Omental fat pad (tissue), 4 donors: Measurements from ENCODE around the gene NMNAT2. TPM values are rescaled to one million over a fixed set of nuclear protein-coding genes. Genes with fewer than 3 reads are reported as not detected.

Experiments
- ATAC-seq: fragments of 150-250 bp; one replicate; pipeline ENCODE4 v1.9.1; 2016; ENCODE audit warnings: mild to moderate bottlenecking, moderate library complexity; ENCODE audit not compliant: low FRiP score
- DNase-seq: peaks from one replicate; pipeline ENCODE4 v3.0.0-alpha.2; 2019; ENCODE audit warnings: low spot score
- total RNA-seq, 4 donors: library from RNA; depleted of rRNA; stranded (reverse); fragments of >200 nt; gene quantifications; one replicate each; pipeline ENCODE4 v1.1.0, GENCODE V29; 2016
- TF ChIP-seq, protein P1 (sequence below), 3 donors: fragments of 450-650 bp; IDR thresholded peaks; one replicate each; pipeline ENCODE4 v1.5.1; 2016 to 2017; ENCODE audit warnings: antibody characterized with exemption in 3 of 3, mild to moderate bottlenecking in 3 of 3, moderate library complexity in 2 of 3

Gene NMNAT2
- total RNA-seq, 4 donors from 2014 or later, result 0.84 to 11.3 (median 5.2) TPM

DNA sequence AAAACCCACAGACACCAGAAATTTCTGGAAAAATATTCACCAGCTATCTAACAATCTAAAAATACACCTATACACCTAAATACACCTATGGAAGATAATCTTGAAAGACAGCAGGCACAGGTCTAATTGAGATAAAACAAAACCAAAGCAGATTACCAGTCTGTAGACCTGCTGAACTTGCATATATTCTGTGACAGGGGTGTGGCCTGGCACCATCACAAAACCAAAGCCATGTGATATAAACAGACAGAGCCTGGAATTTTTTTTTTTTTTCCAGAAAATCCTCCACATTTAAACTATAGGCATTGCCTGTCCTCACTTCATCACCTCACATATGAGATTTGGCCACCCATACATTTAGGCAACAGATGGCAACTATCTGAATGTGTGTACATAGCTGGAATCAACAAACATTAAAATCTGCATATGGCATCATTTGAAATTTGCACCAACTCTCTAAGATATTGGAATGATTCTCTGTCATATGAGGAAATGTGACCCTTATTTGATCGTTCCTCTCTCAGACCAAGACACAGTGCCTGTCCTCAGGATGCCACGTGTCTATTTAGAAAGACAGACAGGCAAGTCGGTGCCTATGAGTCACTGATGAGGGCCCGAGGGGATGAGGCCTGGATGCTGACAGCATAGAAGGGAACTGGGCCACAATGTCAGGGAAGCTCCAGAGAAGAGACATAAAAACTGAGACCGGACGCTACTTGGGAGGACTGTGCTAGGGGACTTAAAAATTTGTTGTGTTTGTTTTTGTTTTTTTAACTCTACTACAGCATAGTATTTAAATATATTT is 32.6 kb downstream of the NMNAT2 start:
- no peak for ATAC-seq
- no peak for DNase-seq
- TF ChIP-seq, protein P1, sequence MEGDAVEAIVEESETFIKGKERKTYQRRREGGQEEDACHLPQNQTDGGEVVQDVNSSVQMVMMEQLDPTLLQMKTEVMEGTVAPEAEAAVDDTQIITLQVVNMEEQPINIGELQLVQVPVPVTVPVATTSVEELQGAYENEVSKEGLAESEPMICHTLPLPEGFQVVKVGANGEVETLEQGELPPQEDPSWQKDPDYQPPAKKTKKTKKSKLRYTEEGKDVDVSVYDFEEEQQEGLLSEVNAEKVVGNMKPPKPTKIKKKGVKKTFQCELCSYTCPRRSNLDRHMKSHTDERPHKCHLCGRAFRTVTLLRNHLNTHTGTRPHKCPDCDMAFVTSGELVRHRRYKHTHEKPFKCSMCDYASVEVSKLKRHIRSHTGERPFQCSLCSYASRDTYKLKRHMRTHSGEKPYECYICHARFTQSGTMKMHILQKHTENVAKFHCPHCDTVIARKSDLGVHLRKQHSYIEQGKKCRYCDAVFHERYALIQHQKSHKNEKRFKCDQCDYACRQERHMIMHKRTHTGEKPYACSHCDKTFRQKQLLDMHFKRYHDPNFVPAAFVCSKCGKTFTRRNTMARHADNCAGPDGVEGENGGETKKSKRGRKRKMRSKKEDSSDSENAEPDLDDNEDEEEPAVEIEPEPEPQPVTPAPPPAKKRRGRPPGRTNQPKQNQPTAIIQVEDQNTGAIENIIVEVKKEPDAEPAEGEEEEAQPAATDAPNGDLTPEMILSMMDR (IDR thresholded peaks at IDR 0.05), result no peak

DNA sequence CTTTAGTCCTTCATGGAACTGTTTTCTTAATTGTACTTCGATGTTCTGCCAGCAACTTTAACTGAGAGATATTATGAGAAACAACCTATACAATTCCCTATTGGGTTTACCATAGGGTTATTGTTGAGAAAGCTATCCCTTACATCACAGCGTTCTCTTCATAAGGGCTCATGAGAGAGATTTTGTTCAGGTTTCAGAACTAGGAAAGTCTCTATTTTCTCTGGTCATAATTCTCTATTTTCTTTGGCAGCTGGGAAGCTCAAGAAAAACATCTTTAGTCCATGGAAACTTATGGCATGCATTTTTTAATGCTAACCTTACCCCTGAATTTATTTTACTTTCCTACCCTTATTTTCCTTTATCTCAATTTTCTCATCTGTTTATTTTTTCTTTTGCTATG is 38.2 kb downstream of the NMNAT2 start:
- TF ChIP-seq, protein P1 (IDR thresholded peaks at IDR 0.05), result no peak
- no peak for ATAC-seq

DNA sequence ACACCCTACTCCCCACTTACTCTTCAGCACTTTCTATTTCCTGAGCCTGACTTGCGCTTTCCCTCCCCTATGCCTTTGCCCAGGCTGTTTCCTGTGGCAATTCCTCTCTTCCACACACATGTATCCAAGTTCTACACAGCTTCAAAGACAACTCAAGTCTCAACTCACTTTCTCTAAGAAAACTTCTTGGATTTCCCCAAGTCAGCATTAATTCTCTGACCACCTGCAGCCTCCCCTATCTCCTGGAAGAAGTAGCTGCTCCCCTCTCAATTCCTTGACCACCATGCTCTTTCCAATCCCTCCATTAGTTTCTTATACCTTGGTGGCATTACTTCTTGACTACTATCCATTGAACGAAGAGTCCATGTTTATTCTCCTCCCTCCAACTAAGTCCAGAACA is 42.8 kb downstream of the NMNAT2 start:
- DNase-seq, result no peak
- ATAC-seq, result no peak
- TF ChIP-seq, protein P1 (IDR thresholded peaks at IDR 0.05), result no peak

More for the DNA sequence above, 38.2 kb downstream of the NMNAT2 start:
- no peak for DNase-seq

DNA sequence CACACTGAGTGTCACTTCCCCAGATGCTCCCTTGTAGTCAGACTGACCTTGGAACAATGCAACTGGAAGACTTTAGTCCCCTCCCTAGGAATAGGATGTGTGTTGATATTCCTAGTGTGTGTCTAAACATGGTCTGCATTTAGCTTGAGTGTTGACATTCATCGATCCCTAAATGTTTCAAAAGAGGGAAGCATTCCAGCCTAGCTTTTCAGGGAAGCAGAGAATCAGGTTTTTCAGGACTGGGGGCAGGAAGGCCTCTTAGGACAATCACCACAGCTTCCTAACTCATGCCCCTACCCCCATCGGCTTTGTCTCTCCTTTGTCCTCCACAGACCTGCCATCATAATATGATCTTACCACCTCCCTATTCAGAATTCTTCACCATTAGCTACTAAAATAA is 43.4 kb downstream of the NMNAT2 start:
- TF ChIP-seq, protein P1 (IDR thresholded peaks at IDR 0.05), result no peak
- no peak for ATAC-seq
- no peak for DNase-seq

DNA sequence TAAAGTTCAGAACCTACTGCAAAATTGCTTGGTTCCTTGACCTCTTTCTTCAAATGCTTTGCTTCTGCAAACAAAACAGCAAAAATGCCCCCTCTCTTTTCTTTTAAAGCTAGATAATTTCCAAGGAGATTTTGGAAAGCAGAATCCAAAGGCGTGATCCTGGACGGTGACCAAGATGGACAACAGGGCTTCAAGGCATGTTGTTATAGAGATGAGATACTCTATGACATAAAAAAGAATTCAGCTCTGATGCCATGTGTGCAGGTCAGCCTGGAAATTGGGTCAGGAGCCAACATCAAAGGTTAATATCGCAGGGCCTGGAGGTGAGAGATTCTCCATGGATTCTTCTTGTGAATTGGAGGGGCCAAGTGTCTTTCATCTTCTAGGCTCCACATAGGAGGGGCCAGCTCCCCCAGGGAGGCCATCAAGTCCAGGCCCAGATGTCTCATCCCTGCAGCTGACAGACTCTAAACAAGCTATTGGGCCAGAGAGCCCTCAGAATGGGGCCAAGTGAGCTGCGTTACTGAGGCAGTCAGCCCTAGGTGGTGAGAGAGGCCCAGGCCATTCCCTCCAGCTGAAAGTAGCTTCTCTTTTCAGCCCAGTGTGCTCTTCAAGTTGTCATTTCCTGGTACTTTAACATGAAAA is 45.5 kb downstream of the NMNAT2 start:
- ATAC-seq, result no peak
- TF ChIP-seq, protein P1 (IDR thresholded peaks at IDR 0.05), result no peak
- no peak for DNase-seq

DNA sequence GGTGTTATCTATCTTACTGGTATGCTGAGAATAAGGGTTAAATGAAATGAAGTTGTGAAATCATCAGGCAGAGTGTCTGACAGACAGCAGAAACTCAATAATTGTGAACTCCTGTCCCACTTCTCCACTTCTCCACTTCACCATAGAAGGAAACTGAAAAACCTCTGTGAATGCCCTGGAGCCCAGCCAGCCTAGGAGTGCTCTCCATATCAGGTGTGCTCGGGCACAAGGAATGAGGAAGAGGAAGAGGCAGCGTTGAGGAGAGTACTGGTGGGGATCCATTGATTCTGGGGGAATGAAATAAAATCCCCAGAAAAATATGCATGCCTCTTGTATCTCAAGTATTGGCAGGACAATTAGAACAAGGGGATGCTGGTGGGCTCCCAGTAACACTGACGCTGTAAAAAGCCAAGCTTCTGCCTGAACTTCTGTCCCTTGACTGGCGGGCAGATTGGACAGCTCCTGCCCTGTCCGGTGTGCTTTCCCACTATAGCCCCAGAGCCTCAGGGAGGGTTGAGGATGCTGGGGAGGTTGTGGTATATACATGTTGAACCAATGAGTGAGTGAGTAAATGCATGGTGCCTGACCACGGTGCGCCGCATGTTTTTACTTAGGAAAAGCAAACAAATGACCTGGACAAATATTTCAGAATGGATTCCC is 47.7 kb downstream of the NMNAT2 start:
- no peak for DNase-seq
- ATAC-seq, result no peak
- TF ChIP-seq, protein P1 (IDR thresholded peaks at IDR 0.05), result no peak
